Fibroblast of lung (primary cell): ENCODE results near the gene XYLT2. TPM values are rescaled to one million over a fixed set of nuclear protein-coding genes. Genes with fewer than 3 reads are reported as not detected.
"Not testable (repeated sequence)": the region's sequence is repeated elsewhere in the genome, so short reads cannot be mapped to it uniquely, and the experiment has no call there.

Experiments
- DNase-seq, 2 donors: peaks; one replicate each; pipeline versions ENCODE4 v3.0.0 to v3.0.0-alpha.2; 2010; ENCODE audit warnings: low read depth in 2 of 2
- H2AFZ ChIP-seq: 2 replicates; pipeline ENCODE4 v1.5.1; 2012; ENCODE audit warnings: low read length, control low read depth, inconsistent platforms
- H3K27ac ChIP-seq: 2 replicates; pipeline ENCODE4 v1.5.1; 2011; ENCODE audit warnings: low read length, control low read depth; ENCODE audit not compliant: insufficient read depth
- H3K27me3 ChIP-seq: 2 replicates; pipeline ENCODE4 v1.5.1; 2011; ENCODE audit warnings: mild to moderate bottlenecking, low read length; ENCODE audit not compliant: control insufficient read depth, insufficient read depth
- H3K36me3 ChIP-seq: 2 replicates; pipeline ENCODE4 v1.5.1; 2011; ENCODE audit warnings: low read length; ENCODE audit not compliant: control insufficient read depth, insufficient read depth
- H3K4me1 ChIP-seq: 2 replicates; pipeline ENCODE4 v1.5.1; 2011; ENCODE audit warnings: low read length; ENCODE audit not compliant: control insufficient read depth, insufficient read depth; ENCODE audit errors: extremely low read depth
- H3K4me2 ChIP-seq: 2 replicates; pipeline ENCODE4 v1.5.1; 2011; ENCODE audit warnings: low read length, control low read depth; ENCODE audit not compliant: insufficient read depth; ENCODE audit errors: extremely low read depth
- H3K4me3 ChIP-seq, 4 experiments: fragments of 200-600 bp in 1 of 4; sonication (generic) in 1 of 4; replicated peaks in 1 of 4; 2 replicates each; pipeline ENCODE4 v1.5.1; 2011 to 2016; ENCODE audit warnings: low read length in 4 of 4, low read depth in 3 of 4, mild to moderate bottlenecking in 3 of 4, control low read depth in 2 of 4, inconsistent platforms in 1 of 4, mixed read lengths in 1 of 4; ENCODE audit not compliant: insufficient read depth in 1 of 4; ENCODE audit errors: control extremely low read depth in 1 of 4
- H3K79me2 ChIP-seq: 2 replicates; pipeline ENCODE4 v1.5.1; 2012; ENCODE audit warnings: mild to moderate bottlenecking, low read length, inconsistent platforms; ENCODE audit not compliant: control insufficient read depth, insufficient read depth
- H3K9ac ChIP-seq: 2 replicates; pipeline ENCODE4 v1.5.1; 2011; ENCODE audit warnings: mild to moderate bottlenecking, low read length, control low read depth; ENCODE audit not compliant: insufficient read depth
- H3K9me3 ChIP-seq: 2 replicates; pipeline ENCODE4 v1.5.1; 2012; ENCODE audit warnings: low read depth, low read length; ENCODE audit not compliant: control insufficient read depth, insufficient read depth
- H4K20me1 ChIP-seq: 2 replicates; pipeline ENCODE4 v1.5.1; 2011; ENCODE audit warnings: low read length; ENCODE audit not compliant: control insufficient read depth, insufficient read depth; ENCODE audit errors: extremely low read depth
- EZH2 ChIP-seq: IDR thresholded peaks from 2 replicates; pipeline ENCODE4 v1.5.1; 2012; ENCODE audit warnings: low read length, control low read depth, mild to moderate bottlenecking; ENCODE audit errors: missing control alignments
- polyA plus RNA-seq, 2 donors: library from polyadenylated mRNA; depleted of rRNA in 1 of 2; stranded (reverse) in 1 of 2; unstranded in 1 of 2; fragments of >200 nt; gene quantifications; 2 replicates each; pipeline ENCODE4 v1.2.1, GENCODE V29; 2011 to 2012; ENCODE audit warnings: missing spikeins in 1 of 2
- total RNA-seq: library from RNA; depleted of rRNA; stranded (reverse); fragments of >200 nt; gene quantifications from 2 replicates; pipeline ENCODE4 v1.2.1, GENCODE V29; 2014
- TF ChIP-seq, protein P1 (sequence below), 2 donors: IDR thresholded peaks in 1 of 2; conservative IDR thresholded peaks in 1 of 2; 1 replicate in 1 of 2; 2 replicates in 1 of 2; pipeline ENCODE4 v1.5.1; 2011 to 2012; ENCODE audit warnings: low read length in 2 of 2, control low read depth in 1 of 2, inconsistent platforms in 1 of 2, low read depth in 1 of 2, mild to moderate bottlenecking in 1 of 2

XYLT2 gene
- total and polyA plus RNA-seq, 2 donors (not counting 1 experiment from before 2014, with no cell fraction given) = 12.7 to 43.9 TPM

DNA sequence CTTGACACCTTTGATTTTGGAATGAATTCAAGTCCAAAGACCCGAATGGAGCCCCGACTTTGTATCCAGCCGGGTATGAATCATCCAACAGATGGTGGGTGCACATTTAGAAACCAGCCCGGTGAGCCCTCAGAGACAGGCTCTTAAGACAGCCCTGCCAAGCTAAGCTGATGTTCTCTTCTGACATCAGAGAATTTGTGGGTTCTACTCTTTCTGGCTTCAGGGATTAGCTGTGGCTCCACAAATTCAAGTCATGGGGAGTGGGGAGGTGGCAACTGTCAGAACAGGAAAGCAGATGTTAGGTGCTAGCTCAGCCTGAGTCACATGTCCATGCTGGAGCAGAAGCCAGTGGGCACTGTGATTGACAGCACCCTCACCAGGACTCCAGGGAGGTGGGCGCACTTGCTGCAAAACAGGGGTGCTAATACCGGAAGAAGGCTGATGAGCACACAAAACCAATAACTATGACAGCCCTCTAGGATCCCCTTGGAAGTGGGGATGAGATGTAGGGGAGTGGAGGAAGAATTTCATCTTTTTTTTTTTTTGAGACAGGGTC lies 31.4 kb upstream of the XYLT2 start:
- no peaks in the 10 kb centered on the region for H3K9me3 ChIP-seq
- no peaks in the 10 kb centered on the region for H3K79me2 ChIP-seq
- H3K27me3 ChIP-seq = peaks cover 16% of the 10 kb centered on the region
- no peak overlapping the region for H3K4me3 ChIP-seq
- H4K20me1 ChIP-seq = no peaks in the 10 kb centered on the region
- no peak overlapping the region for H3K27ac ChIP-seq
- H2AFZ ChIP-seq = no peak overlapping the region
- no peaks in the 10 kb centered on the region for H3K4me1 ChIP-seq
- no peak for DNase-seq
- TF ChIP-seq, protein P1, sequence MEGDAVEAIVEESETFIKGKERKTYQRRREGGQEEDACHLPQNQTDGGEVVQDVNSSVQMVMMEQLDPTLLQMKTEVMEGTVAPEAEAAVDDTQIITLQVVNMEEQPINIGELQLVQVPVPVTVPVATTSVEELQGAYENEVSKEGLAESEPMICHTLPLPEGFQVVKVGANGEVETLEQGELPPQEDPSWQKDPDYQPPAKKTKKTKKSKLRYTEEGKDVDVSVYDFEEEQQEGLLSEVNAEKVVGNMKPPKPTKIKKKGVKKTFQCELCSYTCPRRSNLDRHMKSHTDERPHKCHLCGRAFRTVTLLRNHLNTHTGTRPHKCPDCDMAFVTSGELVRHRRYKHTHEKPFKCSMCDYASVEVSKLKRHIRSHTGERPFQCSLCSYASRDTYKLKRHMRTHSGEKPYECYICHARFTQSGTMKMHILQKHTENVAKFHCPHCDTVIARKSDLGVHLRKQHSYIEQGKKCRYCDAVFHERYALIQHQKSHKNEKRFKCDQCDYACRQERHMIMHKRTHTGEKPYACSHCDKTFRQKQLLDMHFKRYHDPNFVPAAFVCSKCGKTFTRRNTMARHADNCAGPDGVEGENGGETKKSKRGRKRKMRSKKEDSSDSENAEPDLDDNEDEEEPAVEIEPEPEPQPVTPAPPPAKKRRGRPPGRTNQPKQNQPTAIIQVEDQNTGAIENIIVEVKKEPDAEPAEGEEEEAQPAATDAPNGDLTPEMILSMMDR (conservative IDR thresholded peaks at IDR 0.05 in 1 of 2, IDR thresholded peaks at IDR 0.05 in 1 of 2; ENCODE audit: low read depth in 1 of 2, low read length in 2 of 2) = no peak
- TF ChIP-seq EZH2 = no peak
- H3K9ac ChIP-seq = no peak overlapping the region
- H3K4me2 ChIP-seq = no peak overlapping the region
- no peaks in the 10 kb centered on the region for H3K36me3 ChIP-seq

GRCh38 chr17:50316016-50316587 lies 29.8 kb upstream of the XYLT2 start:
- no peaks in the 10 kb centered on the region for H3K36me3 ChIP-seq
- DNase-seq = no peak
- H3K27ac ChIP-seq = no peak overlapping the region
- H3K4me2 ChIP-seq = no peak overlapping the region
- no peaks in the 10 kb centered on the region for H3K4me1 ChIP-seq
- no peak overlapping the region for H3K4me3 ChIP-seq
- H4K20me1 ChIP-seq = no peaks in the 10 kb centered on the region
- H3K9ac ChIP-seq = no peak overlapping the region
- TF ChIP-seq, protein P1 (conservative IDR thresholded peaks at IDR 0.05 in 1 of 2, IDR thresholded peaks at IDR 0.05 in 1 of 2; ENCODE audit: low read depth in 1 of 2, low read length in 2 of 2) = no peak
- no peak for TF ChIP-seq EZH2
- no peaks in the 10 kb centered on the region for H3K9me3 ChIP-seq
- no peaks in the 10 kb centered on the region for H3K79me2 ChIP-seq
- peaks cover 13% of the 10 kb centered on the region for H3K27me3 ChIP-seq
- no peak overlapping the region for H2AFZ ChIP-seq

DNA sequence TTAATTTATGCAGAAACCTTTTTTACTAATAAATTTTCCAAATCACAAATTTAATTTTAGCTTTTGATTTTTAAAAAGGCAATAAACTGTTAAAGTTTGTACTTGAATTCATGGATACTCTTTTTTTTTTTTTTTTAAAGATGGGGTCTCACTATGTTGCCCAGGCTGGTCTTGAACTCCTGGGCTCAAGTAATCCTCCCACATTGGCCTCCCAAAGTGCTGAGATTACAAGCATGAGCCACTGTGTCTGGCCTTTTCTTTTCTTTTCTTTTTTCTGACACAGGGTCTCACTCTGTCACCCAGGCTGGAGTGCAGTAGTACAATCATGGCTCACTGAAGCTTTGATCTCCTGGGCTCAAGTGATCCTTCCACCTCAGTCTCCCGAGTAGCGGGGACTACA lies 29.3 kb upstream of the XYLT2 start:
- H2AFZ ChIP-seq, H3K4me2 ChIP-seq, H3K79me2 ChIP-seq, H4K20me1 ChIP-seq, H3K9me3 ChIP-seq, DNase-seq, H3K9ac ChIP-seq, H3K4me1 ChIP-seq, H3K4me3 ChIP-seq, H3K27me3 ChIP-seq, H3K36me3 ChIP-seq, H3K27ac ChIP-seq: not testable (repeated sequence)
